DOHH2 (cell line): ENCODE data around the gene KIFBP.

ENCODE experiments used
- CTCF ChIP-seq: fragments of 200-600 bp; sonication (generic); IDR thresholded peaks from one replicate; pipeline ENCODE4 v1.5.1; 2014; ENCODE audit warnings: antibody characterized with exemption, mild to moderate bottlenecking, low read depth, low read length; ENCODE audit not compliant: poor library complexity, severe bottlenecking
- EZH2phosphoT487 ChIP-seq: fragments of 200-600 bp; sonication (generic); IDR thresholded peaks from 2 replicates; pipeline ENCODE4 v1.6.1; 2017; ENCODE audit warnings: borderline replicate concordance, mild to moderate bottlenecking, antibody characterized with exemption, low read length, moderate library complexity, mixed read lengths

GRCh38 chr10:69043931-69044531 is 55.4 kb downstream of the KIFBP start:
- TF ChIP-seq CTCF (no peak), EZH2phosphoT487 (no peak)
